Neural cell (in vitro differentiated cells): Measurements from ENCODE around the gene RPL31. TPM values are rescaled to one million over a fixed set of nuclear protein-coding genes. Genes with fewer than 3 reads are reported as not detected.

Experiments used
- H2AFZ ChIP-seq: fragments of 200-600, 300-800 bp; sonication (generic), shearing (Covaris generic); 2 replicates; pipeline ENCODE4 v1.6.0; 2014; ENCODE audit warnings: low read depth, mild to moderate bottlenecking, antibody characterized with exemption, low read length, moderate library complexity
- H3F3A ChIP-seq: fragments of 200-600 bp; shearing (Covaris generic); 2 replicates; pipeline ENCODE4 v1.6.1; 2016; ENCODE audit warnings: mild to moderate bottlenecking, moderate library complexity, mixed read lengths, antibody characterized with exemption, low read length; ENCODE audit not compliant: insufficient read depth, poor library complexity, severe bottlenecking
- H3K27ac ChIP-seq: fragments of 200-600, 300-800 bp; sonication (generic), shearing (Covaris generic); 2 replicates; pipeline ENCODE4 v1.5.1; 2014; ENCODE audit warnings: mild to moderate bottlenecking, low read length, moderate library complexity
- H3K27me3 ChIP-seq: fragments of 300-800, 200-600 bp; sonication (generic), shearing (Covaris generic); 2 replicates; pipeline ENCODE4 v1.6.0; 2014; ENCODE audit warnings: mild to moderate bottlenecking, low read depth, low read length, moderate library complexity; ENCODE audit not compliant: insufficient read depth
- H3K36me3 ChIP-seq: fragments of 300-800, 200-600 bp; sonication (generic), shearing (Covaris generic); 2 replicates; pipeline ENCODE4 v1.5.1; 2014; ENCODE audit warnings: mild to moderate bottlenecking, antibody characterized with exemption, low read length, moderate library complexity; ENCODE audit not compliant: insufficient read depth
- H3K4me2 ChIP-seq: fragments of 300-800, 200-600 bp; sonication (generic), shearing (Covaris generic); 2 replicates; pipeline ENCODE4 v1.6.0; 2014; ENCODE audit warnings: mild to moderate bottlenecking, low read length
- H3K4me3 ChIP-seq: fragments of 300-800, 200-600 bp; sonication (generic), shearing (Covaris generic); 2 replicates; pipeline ENCODE4 v1.5.1; 2014; ENCODE audit warnings: mild to moderate bottlenecking, low read length, moderate library complexity
- H3K79me2 ChIP-seq: fragments of 200-600 bp; shearing (Covaris generic); replicated peaks from 2 replicates; pipeline ENCODE4 v1.6.0; 2014; ENCODE audit warnings: mild to moderate bottlenecking, low read length, moderate library complexity; ENCODE audit not compliant: insufficient read depth
- H3K9ac ChIP-seq: fragments of 300-800, 200-600 bp; sonication (generic), shearing (Covaris generic); 2 replicates; pipeline ENCODE4 v1.6.1; 2016; ENCODE audit warnings: mild to moderate bottlenecking, low read length, mixed read lengths
- H3K9me2 ChIP-seq: fragments of 200-600 bp; shearing (Covaris generic); 2 replicates; pipeline ENCODE4 v1.6.1; 2016; ENCODE audit warnings: mild to moderate bottlenecking, low read length, mixed read lengths; ENCODE audit not compliant: insufficient read depth
- H3K9me3 ChIP-seq: fragments of 200-600, 300-800 bp; sonication (generic), shearing (Covaris generic); 2 replicates; pipeline ENCODE4 v1.6.1; 2016; ENCODE audit warnings: mild to moderate bottlenecking, mixed run types, low read length, moderate library complexity, mixed read lengths
- H4K20me1 ChIP-seq: fragments of 200-600 bp; shearing (Covaris generic); 2 replicates; pipeline ENCODE4 v1.6.1; 2016; ENCODE audit warnings: mild to moderate bottlenecking, mixed run types; ENCODE audit not compliant: insufficient read depth
- EP300 ChIP-seq: fragments of 450-650 bp; conservative IDR thresholded peaks from 2 replicates; pipeline ENCODE4 v1.6.1; 2014; ENCODE audit warnings: antibody characterized with exemption, mild to moderate bottlenecking, moderate library complexity; ENCODE audit not compliant: poor library complexity, severe bottlenecking
- EZH2 ChIP-seq: fragments of 200-600, 300-800 bp; shearing (Covaris generic), sonication (generic); IDR thresholded peaks from 2 replicates; pipeline ENCODE4 v1.6.1; 2014; ENCODE audit warnings: antibody characterized with exemption, low read length, borderline replicate concordance, mild to moderate bottlenecking; ENCODE audit not compliant: insufficient read depth, poor library complexity, severe bottlenecking
- MXI1 ChIP-seq: fragments of 450-650 bp; conservative IDR thresholded peaks from 2 replicates; pipeline ENCODE4 v1.6.1; 2014; ENCODE audit warnings: antibody characterized with exemption, mild to moderate bottlenecking; ENCODE audit not compliant: poor library complexity, severe bottlenecking
- POLR2AphosphoS5 ChIP-seq: IDR thresholded peaks from 2 replicates; pipeline ENCODE4 v1.6.1; 2012
- RAD21 ChIP-seq: fragments of 450-650 bp; conservative IDR thresholded peaks from 2 replicates; pipeline ENCODE4 v1.6.1; 2014; ENCODE audit warnings: antibody characterized with exemption, mild to moderate bottlenecking, moderate library complexity
- SMC3 ChIP-seq: fragments of 450-650 bp; conservative IDR thresholded peaks from 2 replicates; pipeline ENCODE4 v1.6.1; 2014; ENCODE audit warnings: antibody characterized with exemption, mild to moderate bottlenecking, moderate library complexity; ENCODE audit not compliant: poor library complexity
- TAF1 ChIP-seq: IDR thresholded peaks from 2 replicates; pipeline ENCODE4 v1.6.1; 2012; ENCODE audit warnings: low read depth
- polyA plus RNA-seq: library from polyadenylated mRNA; depleted of rRNA; stranded (reverse); fragments of >200 nt; gene quantifications from 2 replicates; pipeline ENCODE4 v1.2.3, GENCODE V29; 2014
- TF ChIP-seq, protein P1 (sequence below): fragments of 450-650 bp; IDR thresholded peaks from 2 replicates; pipeline ENCODE4 v1.5.1; 2014; ENCODE audit warnings: antibody characterized with exemption, mild to moderate bottlenecking, moderate library complexity; ENCODE audit not compliant: poor library complexity, severe bottlenecking
- TF ChIP-seq, protein P2 (sequence below): IDR thresholded peaks from 2 replicates; pipeline ENCODE4 v1.6.1; 2012; ENCODE audit warnings: borderline replicate concordance

RPL31 gene
- polyA plus RNA-seq, 1 donor from 2014 or later, result 1,555 TPM

DNA sequence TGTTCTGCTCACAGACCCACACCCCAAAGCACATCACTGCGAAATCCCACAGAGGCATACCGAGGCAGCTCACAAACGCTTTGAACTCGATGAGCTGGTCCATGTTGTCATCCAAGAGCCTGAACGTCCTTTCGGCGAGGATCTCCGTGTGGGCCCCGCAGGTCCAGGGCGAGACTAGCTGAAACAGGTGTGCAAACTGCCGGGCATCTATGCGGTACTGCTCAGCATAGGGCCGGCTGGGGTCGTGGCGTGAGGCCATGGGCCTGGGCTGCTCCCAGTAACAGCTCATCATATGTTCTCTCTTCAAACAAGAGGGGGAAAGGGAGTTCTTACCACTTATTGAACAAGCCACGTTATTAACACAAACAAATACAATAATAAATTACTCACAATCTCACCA lies 20.1 kb downstream of the RPL31 start:
- H2AFZ ChIP-seq, result no peak overlapping the region
- no peaks in the 10 kb centered on the region for H3K27me3 ChIP-seq
- TF ChIP-seq MXI1 (no peak), RAD21 (no peak), EZH2 (no peak)
- H3K9ac ChIP-seq, result no peak overlapping the region
- no peak overlapping the region for H3K27ac ChIP-seq
- H3K4me3 ChIP-seq, result no peak overlapping the region
- H3K4me2 ChIP-seq, result no peak overlapping the region
- no peaks in the 10 kb centered on the region for H3K79me2 ChIP-seq
- H3K9me3 ChIP-seq, result no peaks in the 10 kb centered on the region
- H3K36me3 ChIP-seq, result peaks cover 7% of the 10 kb centered on the region
- H3K9me2 ChIP-seq, result no peaks in the 10 kb centered on the region
- no peaks in the 10 kb centered on the region for H4K20me1 ChIP-seq
- no peaks in the 10 kb centered on the region for H3F3A ChIP-seq

DNA sequence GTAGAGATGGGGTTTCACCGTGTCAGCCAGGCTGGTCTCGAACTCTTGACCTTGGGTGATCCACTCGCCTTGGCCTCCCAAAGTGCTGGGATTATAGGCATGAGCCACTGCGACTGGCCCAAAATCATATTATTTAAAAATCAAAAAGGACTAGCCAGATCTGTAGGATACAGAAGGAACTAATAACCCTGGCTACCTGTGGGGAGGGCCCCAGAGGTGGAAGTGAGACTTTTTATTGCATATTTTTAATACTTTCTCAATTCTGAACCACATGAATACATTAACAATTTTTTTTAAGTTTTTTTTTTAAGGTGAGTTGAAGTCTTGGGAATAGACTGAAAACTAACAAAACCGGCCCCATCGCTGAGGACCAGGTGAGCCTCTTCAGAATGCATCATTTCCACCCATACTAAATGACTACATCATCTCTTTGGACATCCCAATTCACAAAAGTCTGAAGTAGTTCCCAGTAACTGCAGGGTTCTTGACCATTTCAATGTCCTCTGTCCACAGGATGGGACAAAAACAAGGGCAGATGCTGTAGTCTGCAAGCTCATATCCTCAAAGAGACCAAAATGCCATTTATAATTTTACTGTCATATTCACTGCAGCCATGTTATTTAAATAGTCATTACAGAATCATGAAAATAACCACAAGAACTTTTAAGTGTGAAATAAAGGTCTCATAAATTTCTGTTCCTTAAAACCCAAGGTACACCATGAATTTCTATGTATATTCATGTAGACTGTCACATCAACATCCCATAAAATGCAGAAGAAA lies 21.4 kb downstream of the RPL31 start:
- Histone ChIP-seq H3K9me3 (no peaks in the 10 kb centered on the region), H3K4me3 (no peak overlapping the region), H4K20me1 (no peaks in the 10 kb centered on the region), H3K36me3 (peaks cover 7% of the 10 kb centered on the region), H3K27me3 (no peaks in the 10 kb centered on the region), H3K9me2 (no peaks in the 10 kb centered on the region), H3K79me2 (no peaks in the 10 kb centered on the region), H3F3A (no peaks in the 10 kb centered on the region), H3K27ac (no peak overlapping the region), H3K4me2 (no peak overlapping the region), H3K9ac (no peak overlapping the region), H2AFZ (no peak overlapping the region)
- TF ChIP-seq, protein P1, sequence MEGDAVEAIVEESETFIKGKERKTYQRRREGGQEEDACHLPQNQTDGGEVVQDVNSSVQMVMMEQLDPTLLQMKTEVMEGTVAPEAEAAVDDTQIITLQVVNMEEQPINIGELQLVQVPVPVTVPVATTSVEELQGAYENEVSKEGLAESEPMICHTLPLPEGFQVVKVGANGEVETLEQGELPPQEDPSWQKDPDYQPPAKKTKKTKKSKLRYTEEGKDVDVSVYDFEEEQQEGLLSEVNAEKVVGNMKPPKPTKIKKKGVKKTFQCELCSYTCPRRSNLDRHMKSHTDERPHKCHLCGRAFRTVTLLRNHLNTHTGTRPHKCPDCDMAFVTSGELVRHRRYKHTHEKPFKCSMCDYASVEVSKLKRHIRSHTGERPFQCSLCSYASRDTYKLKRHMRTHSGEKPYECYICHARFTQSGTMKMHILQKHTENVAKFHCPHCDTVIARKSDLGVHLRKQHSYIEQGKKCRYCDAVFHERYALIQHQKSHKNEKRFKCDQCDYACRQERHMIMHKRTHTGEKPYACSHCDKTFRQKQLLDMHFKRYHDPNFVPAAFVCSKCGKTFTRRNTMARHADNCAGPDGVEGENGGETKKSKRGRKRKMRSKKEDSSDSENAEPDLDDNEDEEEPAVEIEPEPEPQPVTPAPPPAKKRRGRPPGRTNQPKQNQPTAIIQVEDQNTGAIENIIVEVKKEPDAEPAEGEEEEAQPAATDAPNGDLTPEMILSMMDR, result no peak
- TF ChIP-seq EZH2 (no peak), EP300 (no peak), TAF1 (no peak), RAD21 (no peak), POLR2AphosphoS5 (no peak), SMC3 (no peak), MXI1 (no peak)
- TF ChIP-seq, protein P2, sequence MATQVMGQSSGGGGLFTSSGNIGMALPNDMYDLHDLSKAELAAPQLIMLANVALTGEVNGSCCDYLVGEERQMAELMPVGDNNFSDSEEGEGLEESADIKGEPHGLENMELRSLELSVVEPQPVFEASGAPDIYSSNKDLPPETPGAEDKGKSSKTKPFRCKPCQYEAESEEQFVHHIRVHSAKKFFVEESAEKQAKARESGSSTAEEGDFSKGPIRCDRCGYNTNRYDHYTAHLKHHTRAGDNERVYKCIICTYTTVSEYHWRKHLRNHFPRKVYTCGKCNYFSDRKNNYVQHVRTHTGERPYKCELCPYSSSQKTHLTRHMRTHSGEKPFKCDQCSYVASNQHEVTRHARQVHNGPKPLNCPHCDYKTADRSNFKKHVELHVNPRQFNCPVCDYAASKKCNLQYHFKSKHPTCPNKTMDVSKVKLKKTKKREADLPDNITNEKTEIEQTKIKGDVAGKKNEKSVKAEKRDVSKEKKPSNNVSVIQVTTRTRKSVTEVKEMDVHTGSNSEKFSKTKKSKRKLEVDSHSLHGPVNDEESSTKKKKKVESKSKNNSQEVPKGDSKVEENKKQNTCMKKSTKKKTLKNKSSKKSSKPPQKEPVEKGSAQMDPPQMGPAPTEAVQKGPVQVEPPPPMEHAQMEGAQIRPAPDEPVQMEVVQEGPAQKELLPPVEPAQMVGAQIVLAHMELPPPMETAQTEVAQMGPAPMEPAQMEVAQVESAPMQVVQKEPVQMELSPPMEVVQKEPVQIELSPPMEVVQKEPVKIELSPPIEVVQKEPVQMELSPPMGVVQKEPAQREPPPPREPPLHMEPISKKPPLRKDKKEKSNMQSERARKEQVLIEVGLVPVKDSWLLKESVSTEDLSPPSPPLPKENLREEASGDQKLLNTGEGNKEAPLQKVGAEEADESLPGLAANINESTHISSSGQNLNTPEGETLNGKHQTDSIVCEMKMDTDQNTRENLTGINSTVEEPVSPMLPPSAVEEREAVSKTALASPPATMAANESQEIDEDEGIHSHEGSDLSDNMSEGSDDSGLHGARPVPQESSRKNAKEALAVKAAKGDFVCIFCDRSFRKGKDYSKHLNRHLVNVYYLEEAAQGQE, result no peak
